Measurements from ENCODE around the gene DPYD.

GRCh38 chr1:97384294-97384968 is 536.4 kb downstream of the DPYD start:
- TF ChIP-seq CTCF (IDR thresholded peaks at IDR 0.05; ENCODE audit: insufficient read depth, low read depth, low read length) (no peak), EZH2 (IDR thresholded peaks at IDR 0.05; ENCODE audit: insufficient read depth, low read length) (no peak)

Data from astrocyte (in vitro differentiated cells and primary cell).